OCI-LY1 (cell line): ENCODE results near the gene SNRNP35.

ENCODE experiments used
- H2AFZ ChIP-seq: fragments of 200-600 bp; sonication (generic), shearing (Covaris generic); 2 replicates; pipeline ENCODE4 v1.6.0; 2014; ENCODE audit warnings: antibody characterized with exemption, mild to moderate bottlenecking, low read length
- H3F3A ChIP-seq: fragments of 200-600 bp; sonication (generic), shearing (Covaris generic); 2 replicates; pipeline ENCODE4 v1.6.0; 2014; ENCODE audit warnings: mild to moderate bottlenecking, antibody characterized with exemption, low read length, moderate library complexity; ENCODE audit not compliant: insufficient read depth
- H3K27ac ChIP-seq: fragments of 200-600 bp; sonication (generic); 2 replicates; pipeline ENCODE4 v1.5.1; 2014; ENCODE audit warnings: low read length, mixed run types, mild to moderate bottlenecking, low read depth; ENCODE audit not compliant: poor library complexity, severe bottlenecking
- H3K27me3 ChIP-seq: fragments of 200-600 bp; sonication (generic); 2 replicates; pipeline ENCODE4 v1.6.0; 2014; ENCODE audit warnings: antibody characterized with exemption, mild to moderate bottlenecking, low read length, moderate library complexity; ENCODE audit not compliant: insufficient read depth
- H3K36me3 ChIP-seq: fragments of 200-600 bp; sonication (generic); 2 replicates; pipeline ENCODE4 v1.6.1; 2014; ENCODE audit warnings: mild to moderate bottlenecking, antibody characterized with exemption, low read length, moderate library complexity, mixed read lengths; ENCODE audit not compliant: insufficient read depth
- H3K4me1 ChIP-seq: fragments of 200-600 bp; sonication (generic); 2 replicates; pipeline ENCODE4 v1.5.1; 2014; ENCODE audit warnings: mild to moderate bottlenecking, low read length, moderate library complexity; ENCODE audit not compliant: insufficient read depth, severe bottlenecking
- H3K4me2 ChIP-seq: fragments of 200-600 bp; sonication (generic), shearing (Covaris generic); 2 replicates; pipeline ENCODE4 v1.6.1; 2014; ENCODE audit warnings: low read length
- H3K4me3 ChIP-seq: fragments of 200-600 bp; sonication (generic); 2 replicates; pipeline ENCODE4 v1.5.1; 2014; ENCODE audit warnings: low read length, low read depth, mild to moderate bottlenecking, mixed read lengths; ENCODE audit not compliant: poor library complexity, severe bottlenecking
- H3K79me2 ChIP-seq: fragments of 200-600 bp; shearing (Covaris generic); 2 replicates; pipeline ENCODE4 v1.6.1; 2016; ENCODE audit warnings: mixed run types, low read length, mixed read lengths; ENCODE audit not compliant: insufficient read depth
- H3K9ac ChIP-seq: fragments of 200-600 bp; sonication (generic), shearing (Covaris generic); 2 replicates; pipeline ENCODE4 v1.6.1; 2014; ENCODE audit warnings: mild to moderate bottlenecking, low read length, mixed read lengths
- H3K9me2 ChIP-seq: fragments of 200-600 bp; sonication (generic), shearing (Covaris generic); 2 replicates; pipeline ENCODE4 v1.6.1; 2014; ENCODE audit warnings: low read depth, mild to moderate bottlenecking, low read length, mixed read lengths
- H3K9me3 ChIP-seq: fragments of 200-600 bp; shearing (Covaris generic); 2 replicates; pipeline ENCODE4 v1.6.1; 2014; ENCODE audit warnings: low read length, mixed read lengths
- H4K20me1 ChIP-seq: fragments of 200-600 bp; sonication (generic), shearing (Covaris generic); 2 replicates; pipeline ENCODE4 v1.6.0; 2016; ENCODE audit warnings: mild to moderate bottlenecking, low read length; ENCODE audit not compliant: insufficient read depth
- CTCF ChIP-seq: fragments of 200-600 bp; sonication (generic), shearing (Covaris generic); IDR thresholded peaks from 2 replicates; pipeline ENCODE4 v1.5.1; 2017; ENCODE audit warnings: mild to moderate bottlenecking, antibody characterized with exemption, low read length, moderate library complexity, mixed read lengths
- EZH2 ChIP-seq: fragments of 200-600 bp; sonication (generic), shearing (Covaris generic); IDR thresholded peaks from 2 replicates; pipeline ENCODE4 v1.8.0; 2017; ENCODE audit warnings: borderline replicate concordance, mixed run types, mild to moderate bottlenecking, antibody characterized with exemption, low read length, moderate library complexity, mixed read lengths

SNRNP35 gene

DNA sequence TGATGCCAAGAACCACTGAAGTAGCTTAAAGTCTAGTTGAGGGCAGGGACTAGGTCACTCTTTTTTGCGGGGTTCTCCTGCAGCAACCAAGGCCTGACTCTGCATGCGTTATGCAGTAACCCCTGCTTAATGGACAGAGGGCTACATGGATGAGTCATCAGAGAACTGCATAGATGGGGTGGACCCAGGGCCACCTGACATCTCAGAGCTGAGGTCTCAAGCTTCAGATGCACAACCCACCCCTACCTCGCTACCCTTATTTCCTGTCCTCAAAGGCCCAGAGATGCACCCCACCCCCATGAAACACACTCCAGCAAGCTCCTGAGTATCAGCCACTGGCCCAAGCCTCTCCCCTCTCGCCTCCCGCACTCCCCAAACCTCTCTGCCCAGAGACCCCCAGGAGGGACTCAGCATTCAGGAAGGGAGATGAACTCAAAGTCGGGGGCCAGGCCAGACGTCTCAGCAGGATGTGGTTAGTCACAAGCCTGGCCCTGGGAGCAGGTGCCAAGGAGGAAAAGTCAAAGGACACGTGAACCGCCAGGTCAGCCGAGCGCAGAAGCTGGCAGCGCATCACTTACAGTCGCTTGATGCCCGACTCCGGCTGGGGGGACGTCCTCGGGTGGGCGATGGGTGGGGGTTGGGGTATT is 25.8 kb downstream of the SNRNP35 start:
- no peak overlapping the region for H3K9ac ChIP-seq
- H3K9me2 ChIP-seq, result no peaks in the 10 kb centered on the region
- H3K4me3 ChIP-seq, result no peak overlapping the region
- TF ChIP-seq CTCF, result no peak
- no peak for TF ChIP-seq EZH2
- no peak overlapping the region for H2AFZ ChIP-seq
- peaks cover 41% of the 10 kb centered on the region for H3K4me1 ChIP-seq
- no peaks in the 10 kb centered on the region for H4K20me1 ChIP-seq
- no peaks in the 10 kb centered on the region for H3K36me3 ChIP-seq
- no peaks in the 10 kb centered on the region for H3K9me3 ChIP-seq
- no peaks in the 10 kb centered on the region for H3K79me2 ChIP-seq
- H3K27me3 ChIP-seq, result no peaks in the 10 kb centered on the region
- no peaks in the 10 kb centered on the region for H3F3A ChIP-seq
- no peak overlapping the region for H3K27ac ChIP-seq
- H3K4me2 ChIP-seq, result no peak overlapping the region

GRCh38 chr12:123485756-123486155 is 27.8 kb downstream of the SNRNP35 start:
- Histone ChIP-seq H3K9ac (no peak overlapping the region), H3K9me3 (no peaks in the 10 kb centered on the region), H4K20me1 (no peaks in the 10 kb centered on the region), H3K4me2 (no peak overlapping the region), H3F3A (no peaks in the 10 kb centered on the region), H3K27me3 (no peaks in the 10 kb centered on the region), H3K27ac (no peak overlapping the region), H3K36me3 (no peaks in the 10 kb centered on the region), H2AFZ (no peak overlapping the region), H3K9me2 (no peaks in the 10 kb centered on the region), H3K4me3 (no peak overlapping the region), H3K79me2 (no peaks in the 10 kb centered on the region), H3K4me1 (peaks cover 21% of the 10 kb centered on the region)
- no peak for TF ChIP-seq EZH2
- no peak for TF ChIP-seq CTCF

- Histone ChIP-seq H3K4me3 (no peak overlapping the region), H3K27ac (no peak overlapping the region), H3K4me1 (peaks cover 10% of the 10 kb centered on the region), H3K9me3 (no peaks in the 10 kb centered on the region), H3F3A (no peaks in the 10 kb centered on the region), H3K9ac (no peak overlapping the region), H4K20me1 (no peaks in the 10 kb centered on the region), H2AFZ (no peak overlapping the region), H3K79me2 (no peaks in the 10 kb centered on the region), H3K36me3 (no peaks in the 10 kb centered on the region), H3K9me2 (no peaks in the 10 kb centered on the region), H3K4me2 (no peak overlapping the region), H3K27me3 (no peaks in the 10 kb centered on the region)
- no peak for TF ChIP-seq EZH2
- TF ChIP-seq CTCF, result no peak
Observed at GRCh38 chr12:123487428-123487827, 29.5 kb downstream of the SNRNP35 start.
